H1 (cell line): ENCODE measurements around the gene SKA3. TPM values are rescaled to one million over a fixed set of nuclear protein-coding genes. Genes with fewer than 3 reads are reported as not detected.
"Not testable (repeated sequence)": the region's sequence is repeated elsewhere in the genome, so short reads cannot be mapped to it uniquely, and the experiment has no call there.

Experiments
- CTCF ChIA-PET: fragments of 300-600 bp; sonication (Branson Sonifier 250); formaldehyde crosslinking; loops from one replicate; lab custom pipeline; 2021; ENCODE audit not compliant: partially characterized antibody; lab: Charles Lee
- POLR2A ChIA-PET: fragments of 300-600 bp; sonication (Branson Sonifier 250); formaldehyde crosslinking; loops from one replicate; lab custom pipeline; 2021; ENCODE audit warnings: inconsistent platforms; ENCODE audit not compliant: partially characterized antibody; lab: Charles Lee
- DNase-seq, 2 experiments: peaks; one replicate each; pipeline versions ENCODE4 v3.0.0 to v3.0.0-alpha.2; 2010 to 2022; ENCODE audit warnings: low spot score in 2 of 2, low read depth in 1 of 2, mixed read lengths in 1 of 2
- FAIRE-seq: peaks from 2 replicates; lab custom pipeline; 2011; peaks lifted over from hg19 to GRCh38; lab: Jason Lieb, UNC
- H2AFZ ChIP-seq: 2 replicates; pipeline ENCODE4 v1.8.1; 2012; ENCODE audit warnings: low read length, inconsistent platforms
- H2AK5ac ChIP-seq: 2 replicates; pipeline ENCODE4 v1.6.1; 2013; ENCODE audit warnings: low read depth, low read length
- H2BK120ac ChIP-seq: replicated peaks from 2 replicates; pipeline ENCODE3; 2013; ENCODE audit warnings: low read depth, low read length, inconsistent platforms
- H2BK12ac ChIP-seq: 2 replicates; pipeline ENCODE4 v1.6.1; 2013; ENCODE audit warnings: low read depth, low read length
- H2BK15ac ChIP-seq: 2 replicates; pipeline ENCODE4 v1.6.1; 2013; ENCODE audit warnings: low read length
- H2BK20ac ChIP-seq: 2 replicates; pipeline ENCODE4 v1.6.1; 2013; ENCODE audit warnings: low read length
- H2BK5ac ChIP-seq: 2 replicates; pipeline ENCODE4 v1.6.1; 2013; ENCODE audit warnings: low read depth, low read length
- H3K14ac ChIP-seq: 2 replicates; pipeline ENCODE4 v1.6.1; 2013; ENCODE audit warnings: inconsistent platforms; ENCODE audit not compliant: insufficient read length
- H3K18ac ChIP-seq: 2 replicates; pipeline ENCODE4 v1.6.1; 2013; ENCODE audit warnings: low read length; ENCODE audit errors: extremely low read depth
- H3K23ac ChIP-seq: 2 replicates; pipeline ENCODE4 v1.6.1; 2013; ENCODE audit warnings: inconsistent platforms; ENCODE audit not compliant: insufficient read length
- H3K23me2 ChIP-seq: 2 replicates; pipeline ENCODE4 v1.6.1; 2013; ENCODE audit warnings: low read depth, low read length
- H3K27ac ChIP-seq: 2 replicates; pipeline ENCODE4 v1.6.1; 2011; ENCODE audit warnings: low read depth, low read length, inconsistent platforms
- H3K27me3 ChIP-seq, 4 experiments: replicated peaks in 1 of 4; 1 replicate in 1 of 4; 2 replicates in 3 of 4; pipeline versions ENCODE4 v1.6.1 to v1.8.1; 2011 to 2013; ENCODE audit warnings: low read length in 3 of 4, mild to moderate bottlenecking in 3 of 4, inconsistent platforms in 2 of 4, mixed read lengths in 2 of 4, moderate library complexity in 1 of 4; ENCODE audit not compliant: control insufficient read depth in 3 of 4, insufficient read depth in 3 of 4; ENCODE audit errors: extremely low read depth in 1 of 4
- H3K36me3 ChIP-seq, 4 experiments: 2 replicates each; pipeline versions ENCODE4 v1.6.1 to v1.8.1; 2011 to 2013; ENCODE audit warnings: mild to moderate bottlenecking in 4 of 4, low read length in 3 of 4, moderate library complexity in 2 of 4, control low read depth in 1 of 4, inconsistent platforms in 1 of 4; ENCODE audit not compliant: insufficient read depth in 4 of 4, control insufficient read depth in 2 of 4
- H3K4ac ChIP-seq: replicated peaks from 2 replicates; pipeline ENCODE3; 2013; ENCODE audit warnings: low read length, low read depth, mixed read lengths, inconsistent platforms; ENCODE audit not compliant: insufficient read length
- H3K4me1 ChIP-seq, 4 experiments: replicated peaks in 1 of 4; 1 replicate in 1 of 4; 2 replicates in 3 of 4; pipeline versions ENCODE4 v1.6.1 to v1.8.1; 2011 to 2013; ENCODE audit warnings: low read length in 3 of 4, inconsistent platforms in 2 of 4, mixed read lengths in 1 of 4; ENCODE audit not compliant: insufficient read depth in 4 of 4, control insufficient read depth in 3 of 4
- H3K4me2 ChIP-seq, 2 experiments: 2 replicates each; pipeline versions ENCODE4 v1.6.1 to v1.8.1; 2011 to 2013; ENCODE audit warnings: low read depth in 2 of 2, low read length in 2 of 2, control low read depth in 1 of 2, inconsistent platforms in 1 of 2, mild to moderate bottlenecking in 1 of 2; ENCODE audit not compliant: insufficient read depth in 1 of 2
- H3K4me3 ChIP-seq, 4 experiments: fragments of 200-600, 300-600 bp in 1 of 4; sonication (generic), shearing (Covaris generic), sonication (Bioruptor Twin) in 1 of 4; 2 replicates each; pipeline versions ENCODE4 v1.5.1 to v1.8.1; 2011 to 2016; ENCODE audit warnings: low read length in 4 of 4, low read depth in 3 of 4, control low read depth in 2 of 4, inconsistent platforms in 2 of 4, mild to moderate bottlenecking in 2 of 4, mixed read lengths in 1 of 4, moderate library complexity in 1 of 4; ENCODE audit not compliant: insufficient read depth in 2 of 4; ENCODE audit errors: extremely low read depth in 1 of 4
- H3K56ac ChIP-seq: replicated peaks from 2 replicates; pipeline ENCODE3; 2013; ENCODE audit warnings: low read depth, mild to moderate bottlenecking, mixed read lengths, low read length, inconsistent platforms; ENCODE audit not compliant: insufficient read length
- H3K79me1 ChIP-seq: 2 replicates; pipeline ENCODE4 v1.6.1; 2013; ENCODE audit warnings: low read depth, low read length, control low read depth
- H3K79me2 ChIP-seq, 2 experiments: 2 replicates each; pipeline versions ENCODE4 v1.6.1 to v1.8.1; 2012 to 2013; ENCODE audit warnings: low read length in 2 of 2, mild to moderate bottlenecking in 2 of 2, inconsistent platforms in 1 of 2; ENCODE audit not compliant: insufficient read depth in 2 of 2, control insufficient read depth in 1 of 2
- H3K9ac ChIP-seq, 4 experiments: replicated peaks in 1 of 4; 1 replicate in 1 of 4; 2 replicates in 3 of 4; pipeline versions ENCODE4 v1.6.1 to v1.8.1; 2011 to 2013; ENCODE audit warnings: low read depth in 3 of 4, low read length in 3 of 4, control low read depth in 2 of 4, mild to moderate bottlenecking in 2 of 4, moderate library complexity in 2 of 4, inconsistent platforms in 1 of 4; ENCODE audit errors: extremely low read depth in 1 of 4
- H3K9me3 ChIP-seq, 2 experiments: 2 replicates each; pipeline versions ENCODE4 v1.6.1 to v1.8.1; 2012 to 2013; ENCODE audit warnings: mild to moderate bottlenecking in 2 of 2, moderate library complexity in 2 of 2, control low read depth in 1 of 2, inconsistent platforms in 1 of 2, low read depth in 1 of 2, low read length in 1 of 2, mixed read lengths in 1 of 2; ENCODE audit not compliant: insufficient read depth in 2 of 2
- H4K20me1 ChIP-seq, 2 experiments: replicated peaks in 1 of 2; 2 replicates each; pipeline versions ENCODE3 to v1.8.1; 2011 to 2013; ENCODE audit warnings: inconsistent platforms in 2 of 2, low read length in 2 of 2, mild to moderate bottlenecking in 1 of 2; ENCODE audit not compliant: insufficient read depth in 2 of 2, control insufficient read depth in 1 of 2
- H4K5ac ChIP-seq: 2 replicates; pipeline ENCODE4 v1.6.1; 2013; ENCODE audit warnings: low read length, low read depth, mixed read lengths, inconsistent platforms; ENCODE audit not compliant: insufficient read length
- H4K8ac ChIP-seq: 2 replicates; pipeline ENCODE4 v1.8.0; 2013; ENCODE audit warnings: mild to moderate bottlenecking, moderate library complexity, low read length, inconsistent platforms; ENCODE audit not compliant: insufficient read depth; ENCODE audit errors: extremely low read depth
- H4K91ac ChIP-seq: replicated peaks from 2 replicates; pipeline ENCODE3; 2013; ENCODE audit warnings: low read length, mixed read lengths, inconsistent platforms; ENCODE audit not compliant: insufficient read length
- ATF3 ChIP-seq: IDR thresholded peaks from 2 replicates; pipeline ENCODE4 v1.6.1; 2011; ENCODE audit warnings: low read depth, mild to moderate bottlenecking, low read length; ENCODE audit not compliant: insufficient read depth
- WGBS, 2 experiments: shearing (Covaris generic) in 1 of 2; methylation state at CpG; one replicate each; pipeline versions ENCODE4 v1.1.6 to v1.1.7; 2013 to 2015; ENCODE audit warnings: low lambda C conversion rate in 2 of 2, mixed read lengths in 2 of 2, inconsistent platforms in 1 of 2, low coverage in 1 of 2, missing lambda C conversion rate in 1 of 2; ENCODE audit not compliant: insufficient replicate concordance in 2 of 2, insufficient coverage in 1 of 2, insufficient read length in 1 of 2; ENCODE audit errors: extremely low coverage in 1 of 2, missing lambda C conversion rate in 1 of 2; 5-methylcytosine and 5-hydroxymethylcytosine counted together
- polyA plus RNA-seq, 7 experiments: library from polyadenylated mRNA; depleted of rRNA in 3 of 7; stranded (reverse) in 5 of 7; unstranded in 2 of 7; fragments of >200 nt in 5 of 7; fragments of 200-250 nt in 2 of 7; gene quantifications; 1 replicate in 5 of 7; 2 replicates in 1 of 7; 4 replicates in 1 of 7; pipeline versions ENCODE4 v1.2.1 to v1.2.3, GENCODE V29; 2011 to 2013; ENCODE audit warnings: missing spikeins in 2 of 7, mixed read lengths in 2 of 7
- total RNA-seq: library from RNA; stranded (reverse); fragmentation: NEBNext Ultra II Directional; extraction: Animal tissue kit (Norgen Biotek cat#: 25700); gene quantifications from 2 replicates; pipeline ENCODE4 v1.2.1, GENCODE V29; 2021

Gene SKA3
- total and polyA plus RNA-seq, 2 of the 8 experiments (the other 6 are each of a cell fraction or from before 2014, with no cell fraction given): 32.3 to 63.7 TPM

GRCh38 chr13:21221268-21221667, 44.9 kb upstream of the SKA3 start (continued):
- TF ChIP-seq ATF3: no peak
- TF ChIP-seq, all 59 proteins: peak for 0

- H3K36me3 ChIP-seq, H3K79me1 ChIP-seq, H2BK120ac ChIP-seq, H2BK15ac ChIP-seq, H3K56ac ChIP-seq, H3K4me2 ChIP-seq, H4K8ac ChIP-seq, H3K4ac ChIP-seq, H4K5ac ChIP-seq, H2BK12ac ChIP-seq, H2AFZ ChIP-seq, H3K79me2 ChIP-seq, H4K91ac ChIP-seq, H4K20me1 ChIP-seq, H3K4me1 ChIP-seq, H2BK20ac ChIP-seq, H3K14ac ChIP-seq, H2AK5ac ChIP-seq, H3K4me3 ChIP-seq, H3K9ac ChIP-seq, H3K27me3 ChIP-seq, H3K23me2 ChIP-seq, H3K18ac ChIP-seq, H2BK5ac ChIP-seq, H3K23ac ChIP-seq, DNase-seq, H3K27ac ChIP-seq, FAIRE-seq: not testable (repeated sequence)
- WGBS, 2 experiments: 87% methylated on average over 3 of the region's 3 CpGs; no CpG with 5 or more reads in 1 of the 2 experiments
- peaks cover 7 to 13% of the 10 kb centered on the region in 2 experiments; a peak in 1 of 4 replicates for H3K9me3 ChIP-seq
- ChIA-PET CTCF (interaction anchor here (0.9 to 1.1 kb wide), 2 partner anchors 12 to 51 kb away, joined by 3 read pairs; no protein-coding TSS in a partner anchor), POLR2A (interaction anchor here (0.6 kb wide), 1 partner anchor 52 kb away, joined by 3 read pairs; no protein-coding TSS in a partner anchor)
Observed at GRCh38 chr13:21219716-21220115, 43.4 kb upstream of the SKA3 start.
